Measurements from ENCODE around the gene MX2.

MX2 gene

DNA sequence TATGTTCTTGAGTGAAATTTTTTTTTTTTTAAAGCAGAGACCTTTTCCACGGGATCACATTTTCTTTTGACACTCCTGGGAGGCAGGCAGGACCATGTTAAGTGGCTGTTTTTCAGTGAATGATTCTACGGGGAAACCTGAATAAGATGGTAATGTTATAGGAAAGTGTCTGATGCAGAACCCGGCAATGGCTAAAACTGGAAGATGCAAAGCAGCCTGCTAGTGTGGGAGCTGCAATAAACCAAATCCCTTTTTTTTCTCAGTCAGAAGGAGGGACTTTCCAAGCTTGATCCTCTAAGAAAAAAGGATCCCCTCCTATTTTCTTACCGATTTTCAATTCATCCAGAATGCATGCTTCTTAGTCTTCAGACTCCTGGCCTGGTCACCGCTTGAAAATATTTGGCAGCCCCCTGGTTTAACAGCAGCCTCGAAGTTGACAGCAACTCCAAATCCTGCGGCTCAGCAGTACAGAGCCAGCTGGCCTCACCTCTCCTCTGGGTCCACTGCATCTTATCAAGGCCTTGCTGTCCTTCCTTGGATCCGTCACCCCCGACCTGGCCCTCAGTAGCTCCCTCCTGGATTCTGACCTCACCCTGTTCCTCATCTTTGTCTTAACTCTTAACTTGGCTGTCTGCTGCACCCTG is 5.6 kb downstream of the MX2 start:
- TF ChIP-seq, protein P1, sequence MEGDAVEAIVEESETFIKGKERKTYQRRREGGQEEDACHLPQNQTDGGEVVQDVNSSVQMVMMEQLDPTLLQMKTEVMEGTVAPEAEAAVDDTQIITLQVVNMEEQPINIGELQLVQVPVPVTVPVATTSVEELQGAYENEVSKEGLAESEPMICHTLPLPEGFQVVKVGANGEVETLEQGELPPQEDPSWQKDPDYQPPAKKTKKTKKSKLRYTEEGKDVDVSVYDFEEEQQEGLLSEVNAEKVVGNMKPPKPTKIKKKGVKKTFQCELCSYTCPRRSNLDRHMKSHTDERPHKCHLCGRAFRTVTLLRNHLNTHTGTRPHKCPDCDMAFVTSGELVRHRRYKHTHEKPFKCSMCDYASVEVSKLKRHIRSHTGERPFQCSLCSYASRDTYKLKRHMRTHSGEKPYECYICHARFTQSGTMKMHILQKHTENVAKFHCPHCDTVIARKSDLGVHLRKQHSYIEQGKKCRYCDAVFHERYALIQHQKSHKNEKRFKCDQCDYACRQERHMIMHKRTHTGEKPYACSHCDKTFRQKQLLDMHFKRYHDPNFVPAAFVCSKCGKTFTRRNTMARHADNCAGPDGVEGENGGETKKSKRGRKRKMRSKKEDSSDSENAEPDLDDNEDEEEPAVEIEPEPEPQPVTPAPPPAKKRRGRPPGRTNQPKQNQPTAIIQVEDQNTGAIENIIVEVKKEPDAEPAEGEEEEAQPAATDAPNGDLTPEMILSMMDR (IDR thresholded peaks at IDR 0.05; ENCODE audit: borderline replicate concordance, insufficient read depth, low read depth, low read length), result no peak
- H3K4me3 ChIP-seq (ENCODE audit: low read depth, low read length), result peak overlapping the region; percentile 48

DNA sequence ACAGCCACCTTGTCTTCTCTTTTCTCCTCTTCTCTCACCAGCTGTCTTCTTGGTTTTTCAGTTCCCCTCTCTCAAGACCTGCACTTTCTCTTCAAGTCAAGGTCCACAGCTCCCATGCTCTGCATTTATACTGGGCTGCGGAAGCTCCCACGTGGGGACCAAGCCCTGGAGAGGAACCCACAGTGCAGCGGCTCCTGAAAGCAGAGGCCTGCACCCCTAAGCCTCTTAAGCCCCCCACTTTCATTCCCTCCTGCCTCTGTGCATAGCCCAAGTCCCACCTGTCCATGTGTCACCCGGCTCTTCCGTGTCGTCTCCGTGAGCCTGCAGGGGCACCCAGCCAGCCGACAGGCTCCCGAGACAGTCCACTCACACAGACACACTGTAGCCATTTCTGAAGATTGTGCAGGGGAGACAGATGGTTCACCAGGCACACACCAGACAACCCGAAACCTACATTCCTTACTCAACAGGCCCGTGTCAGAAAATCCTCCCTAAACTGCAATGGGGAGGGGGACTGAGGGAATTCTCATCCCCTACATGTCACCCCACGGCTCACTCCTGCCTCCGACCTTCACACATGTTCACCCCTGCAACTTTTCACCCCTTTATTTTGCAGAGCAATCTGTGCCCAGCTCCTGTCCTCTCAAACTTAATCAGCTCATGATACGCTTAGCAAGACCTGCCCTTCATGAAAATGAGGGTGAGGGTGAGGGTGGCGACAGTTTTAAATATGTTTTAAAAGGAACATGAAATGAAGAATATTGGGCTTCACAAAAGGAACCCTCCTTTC is 6.3 kb downstream of the MX2 start:
- TF ChIP-seq, protein P1 (IDR thresholded peaks at IDR 0.05; ENCODE audit: borderline replicate concordance, insufficient read depth, low read depth, low read length), result no peak
- peak overlapping the region; percentile 48 for H3K4me3 ChIP-seq (ENCODE audit: low read depth, low read length)

DNA sequence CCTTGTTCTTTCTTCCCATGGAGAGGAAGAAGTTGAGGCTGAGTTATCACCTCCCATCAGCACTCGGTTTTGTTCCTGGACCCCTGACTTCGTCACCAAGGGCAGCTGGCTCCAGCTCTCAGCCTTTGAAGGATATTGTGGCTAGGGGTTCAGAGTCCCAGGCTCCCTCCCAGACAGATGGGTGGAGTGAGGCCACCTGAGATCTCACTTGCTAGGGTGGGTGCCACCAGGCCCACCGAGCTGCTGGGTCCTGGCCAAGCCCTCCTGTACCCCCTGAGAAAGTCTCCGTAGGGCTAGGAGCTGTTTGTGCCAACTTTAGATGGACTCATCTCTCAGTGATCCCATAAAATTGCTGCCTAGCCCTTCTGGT is 6.9 kb downstream of the MX2 start:
- H3K4me3 ChIP-seq (ENCODE audit: low read depth, low read length), result peak overlapping the region; percentile 58
- TF ChIP-seq, protein P1 (IDR thresholded peaks at IDR 0.05; ENCODE audit: borderline replicate concordance, insufficient read depth, low read depth, low read length), result no peak

DNA sequence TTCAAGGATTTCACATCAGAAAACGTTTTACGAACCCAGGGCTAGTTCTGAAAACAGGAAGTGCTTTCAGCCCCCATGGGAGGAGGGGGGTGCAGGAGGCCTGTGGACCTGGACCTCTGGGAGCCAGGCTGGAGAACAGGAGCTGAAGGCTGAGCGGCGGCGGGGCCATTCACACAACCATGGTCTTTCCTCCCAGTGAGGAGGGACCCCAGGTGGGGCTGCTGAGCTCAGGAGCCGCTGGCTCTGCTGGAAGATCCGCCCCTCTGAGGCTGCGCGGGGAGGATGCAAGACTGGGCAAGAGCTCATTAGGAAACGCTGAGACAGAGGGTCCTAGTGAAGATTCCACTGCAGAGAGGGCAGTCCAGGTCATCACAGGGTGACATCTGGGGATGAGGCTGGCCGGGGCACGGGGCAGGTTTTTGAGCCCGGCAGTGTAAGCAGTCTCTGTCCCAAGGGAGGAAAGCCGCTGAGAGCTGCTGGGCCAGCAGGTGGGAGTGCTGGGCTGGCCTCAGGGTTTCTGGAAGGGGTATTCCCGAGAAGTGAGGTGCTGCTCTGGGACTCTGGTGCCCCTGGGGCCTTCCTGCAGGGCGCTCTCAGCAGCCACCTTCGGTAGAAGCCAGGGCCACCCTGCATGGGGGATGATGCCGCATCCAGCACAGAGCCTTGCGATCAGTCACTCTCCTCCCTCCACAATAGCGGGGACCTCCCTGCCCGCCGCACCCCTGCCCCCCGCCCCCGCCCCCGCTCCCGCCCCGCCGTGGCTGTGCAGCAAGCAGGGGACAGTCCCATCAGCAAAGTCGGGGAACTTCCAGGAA is 7.5 kb downstream of the MX2 start:
- TF ChIP-seq, protein P1 (IDR thresholded peaks at IDR 0.05; ENCODE audit: borderline replicate concordance, insufficient read depth, low read depth, low read length), result 0 out of 2 replicates have a peak, but pooled peaks have one; percentile 11
- peak overlapping the region; percentile 58 for H3K4me3 ChIP-seq (ENCODE audit: low read depth, low read length)

DNA sequence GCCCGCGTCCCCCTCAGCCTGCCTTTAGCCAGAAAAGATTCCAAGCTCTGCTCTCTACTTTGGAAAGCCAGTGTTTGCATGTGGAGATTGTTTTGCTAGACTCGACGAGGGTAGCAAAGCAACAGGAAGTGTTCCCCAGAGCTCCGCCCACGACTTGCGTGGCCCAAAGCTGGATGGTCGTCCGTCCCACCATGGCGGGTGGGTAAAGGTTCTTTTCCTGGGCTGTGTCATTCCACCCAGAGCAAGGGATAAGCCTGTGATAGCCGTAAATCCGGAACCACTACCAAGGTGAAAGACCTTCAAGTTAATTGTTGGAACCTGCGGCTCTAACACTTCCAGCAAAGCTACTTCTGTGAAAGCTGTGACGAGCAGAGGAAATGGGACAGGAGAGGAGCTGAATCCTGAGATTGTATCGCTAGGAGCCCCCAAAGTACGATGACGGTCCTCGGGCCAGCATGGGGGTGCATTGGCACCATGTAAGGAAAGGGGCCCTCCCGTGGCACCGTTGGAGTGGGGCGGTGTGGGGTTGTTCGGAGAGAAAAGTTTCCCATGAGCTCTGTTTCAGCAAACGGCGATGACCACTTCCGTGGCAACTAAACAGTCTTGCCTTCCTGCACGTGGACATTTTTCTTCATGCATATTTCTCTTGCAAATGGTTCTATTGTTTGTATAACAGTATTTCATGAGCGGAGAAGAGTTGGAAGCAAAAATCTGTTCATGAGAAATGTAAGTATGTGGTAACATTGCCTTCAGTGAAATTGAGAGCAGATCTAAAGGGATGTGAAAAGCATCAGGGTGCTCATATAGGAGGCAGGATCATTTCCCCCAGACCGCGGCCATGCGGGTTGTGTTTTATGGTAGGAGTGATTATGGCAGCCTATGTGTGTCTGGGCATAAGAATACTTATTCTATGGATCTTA is 8.4 kb downstream of the MX2 start:
- peak overlapping the region; percentile 58 for H3K4me3 ChIP-seq (ENCODE audit: low read depth, low read length)
- TF ChIP-seq, protein P1 (IDR thresholded peaks at IDR 0.05; ENCODE audit: borderline replicate concordance, insufficient read depth, low read depth, low read length), result no peak

Data from GM12875 (cell line).